Bronchial epithelial cell (primary cell): Measurements from ENCODE around the gene HUNK. TPM values are rescaled to one million over a fixed set of nuclear protein-coding genes. Genes with fewer than 3 reads are reported as not detected.
A peak's percentile ranks its signal among the peaks of the same experiment; 100 is the strongest.

Experiments used
- DNase-seq: peaks from one replicate; pipeline ENCODE4 v3.0.0-alpha.2; 2010; ENCODE audit warnings: low read depth
- FAIRE-seq: peaks from 2 replicates; lab custom pipeline; 2011; peaks lifted over from hg19 to GRCh38; lab: Jason Lieb, UNC
- H3K27me3 ChIP-seq: 2 replicates; pipeline ENCODE4 v1.5.1; 2011; ENCODE audit warnings: low read length; ENCODE audit not compliant: control insufficient read depth, insufficient read depth
- H3K36me3 ChIP-seq: 2 replicates; pipeline ENCODE4 v1.5.1; 2011; ENCODE audit warnings: low read length; ENCODE audit not compliant: control insufficient read depth, insufficient read depth
- H3K4me3 ChIP-seq: 2 replicates; pipeline ENCODE4 v1.5.1; 2011; ENCODE audit warnings: mild to moderate bottlenecking, low read depth, low read length, control low read depth
- total RNA-seq: library from RNA; depleted of rRNA; stranded (reverse); fragments of >200 nt; gene quantifications from 2 replicates; pipeline ENCODE4 v1.2.1, GENCODE V29; 2014
- TF ChIP-seq, protein P1 (sequence below): IDR thresholded peaks from 2 replicates; pipeline ENCODE4 v1.5.1; 2011; ENCODE audit warnings: mild to moderate bottlenecking, moderate library complexity, low read length, control low read depth, inconsistent platforms; ENCODE audit not compliant: insufficient read depth, severe bottlenecking

HUNK gene
- total RNA-seq, 1 donor from 2014 or later, result under 0.01 TPM

DNA sequence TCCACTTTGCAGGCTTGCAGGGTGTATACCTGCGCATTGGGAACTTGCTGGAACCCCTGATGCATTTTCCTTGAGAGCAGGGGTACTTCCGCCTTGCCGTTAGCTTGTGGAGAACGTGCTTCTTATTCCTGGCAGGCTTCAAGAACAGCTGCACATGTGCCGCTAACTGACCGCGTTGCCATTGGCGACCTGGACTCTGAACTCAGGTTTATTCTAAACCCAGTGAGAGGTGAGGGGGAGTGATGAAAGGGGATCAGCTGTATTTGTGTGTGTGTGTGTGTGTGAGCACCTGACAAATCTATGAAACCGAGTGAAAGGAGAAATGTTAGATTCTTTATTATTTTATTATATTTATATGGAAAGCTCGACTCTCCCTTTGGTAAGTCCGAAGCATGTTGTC lies 128.6 kb downstream of the HUNK start:
- Histone ChIP-seq H3K4me3 (no peak overlapping the region), H3K36me3 (no peaks in the 10 kb centered on the region), H3K27me3 (no peaks in the 10 kb centered on the region)
- no peak for DNase-seq
- TF ChIP-seq, protein P1, sequence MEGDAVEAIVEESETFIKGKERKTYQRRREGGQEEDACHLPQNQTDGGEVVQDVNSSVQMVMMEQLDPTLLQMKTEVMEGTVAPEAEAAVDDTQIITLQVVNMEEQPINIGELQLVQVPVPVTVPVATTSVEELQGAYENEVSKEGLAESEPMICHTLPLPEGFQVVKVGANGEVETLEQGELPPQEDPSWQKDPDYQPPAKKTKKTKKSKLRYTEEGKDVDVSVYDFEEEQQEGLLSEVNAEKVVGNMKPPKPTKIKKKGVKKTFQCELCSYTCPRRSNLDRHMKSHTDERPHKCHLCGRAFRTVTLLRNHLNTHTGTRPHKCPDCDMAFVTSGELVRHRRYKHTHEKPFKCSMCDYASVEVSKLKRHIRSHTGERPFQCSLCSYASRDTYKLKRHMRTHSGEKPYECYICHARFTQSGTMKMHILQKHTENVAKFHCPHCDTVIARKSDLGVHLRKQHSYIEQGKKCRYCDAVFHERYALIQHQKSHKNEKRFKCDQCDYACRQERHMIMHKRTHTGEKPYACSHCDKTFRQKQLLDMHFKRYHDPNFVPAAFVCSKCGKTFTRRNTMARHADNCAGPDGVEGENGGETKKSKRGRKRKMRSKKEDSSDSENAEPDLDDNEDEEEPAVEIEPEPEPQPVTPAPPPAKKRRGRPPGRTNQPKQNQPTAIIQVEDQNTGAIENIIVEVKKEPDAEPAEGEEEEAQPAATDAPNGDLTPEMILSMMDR, result no peak
- no peak for FAIRE-seq

DNA sequence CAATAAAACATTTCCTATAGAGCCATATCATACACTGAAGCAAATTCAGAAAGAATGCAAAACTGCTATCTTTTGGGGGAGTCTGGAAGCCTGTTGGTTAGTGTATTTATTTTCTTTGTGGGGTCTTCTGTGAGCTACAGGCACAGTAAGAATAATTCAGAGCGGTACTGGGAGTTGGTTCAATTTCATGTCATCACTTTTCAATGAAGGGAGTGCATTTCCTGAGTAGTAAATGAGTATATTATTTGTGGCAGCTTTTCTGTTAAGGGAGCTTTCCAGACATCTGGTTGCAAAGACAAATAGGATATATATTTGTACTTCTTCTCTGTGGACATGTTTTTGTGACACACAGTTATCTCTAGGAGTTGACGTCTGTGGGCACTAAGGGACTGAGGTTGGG lies 130.6 kb downstream of the HUNK start:
- H3K4me3 ChIP-seq, result no peak overlapping the region
- no peak for DNase-seq
- no peak for FAIRE-seq
- no peaks in the 10 kb centered on the region for H3K27me3 ChIP-seq
- H3K36me3 ChIP-seq, result no peaks in the 10 kb centered on the region
- TF ChIP-seq, protein P1, result no peak

DNA sequence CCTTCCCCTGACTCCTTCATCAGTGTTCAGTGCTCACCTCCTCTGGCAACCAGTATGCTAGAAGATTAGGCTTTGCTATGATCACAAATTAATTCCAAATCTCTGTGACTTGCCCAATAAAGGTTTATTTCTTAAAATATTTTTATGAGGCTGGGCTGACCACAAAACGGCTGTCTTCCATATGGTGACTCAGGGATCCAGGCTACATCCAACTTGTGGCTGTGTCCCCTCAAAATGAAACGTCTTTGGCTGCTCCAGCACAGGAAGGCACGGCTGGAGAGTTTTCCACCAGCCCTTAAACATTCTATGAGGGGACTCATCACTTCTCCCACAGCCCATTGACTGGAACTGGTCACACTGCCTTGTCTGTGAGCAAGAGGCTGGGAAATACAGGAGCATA lies 131.5 kb downstream of the HUNK start:
- no peak overlapping the region for H3K4me3 ChIP-seq
- H3K36me3 ChIP-seq, result no peaks in the 10 kb centered on the region
- DNase-seq (no peak), FAIRE-seq (no peak)
- TF ChIP-seq, protein P1, result no peak
- no peaks in the 10 kb centered on the region for H3K27me3 ChIP-seq

DNA sequence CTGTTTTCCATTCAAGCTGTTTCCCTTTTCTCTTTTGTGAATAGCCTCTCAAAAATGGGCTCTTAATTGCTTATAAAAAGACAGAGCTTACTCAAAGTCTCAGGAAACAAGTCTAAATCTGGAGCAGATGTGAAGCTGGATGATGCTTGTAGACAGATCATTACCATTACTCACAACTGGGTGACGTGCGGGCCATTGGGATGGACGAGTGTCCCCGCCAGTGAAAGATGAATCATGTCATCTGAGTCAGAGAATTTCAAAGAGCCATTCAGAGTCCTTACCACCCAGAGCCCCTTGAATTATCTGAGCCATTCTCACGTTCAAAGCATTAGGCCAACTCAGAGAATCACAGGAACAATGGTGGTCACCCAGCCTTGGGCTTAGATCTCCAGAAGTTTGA lies 134.6 kb downstream of the HUNK start:
- FAIRE-seq (no peak), DNase-seq (peak; percentile 20)
- Histone ChIP-seq H3K4me3 (no peak overlapping the region), H3K27me3 (no peaks in the 10 kb centered on the region), H3K36me3 (no peaks in the 10 kb centered on the region)
- TF ChIP-seq, protein P1, result no peak

DNA sequence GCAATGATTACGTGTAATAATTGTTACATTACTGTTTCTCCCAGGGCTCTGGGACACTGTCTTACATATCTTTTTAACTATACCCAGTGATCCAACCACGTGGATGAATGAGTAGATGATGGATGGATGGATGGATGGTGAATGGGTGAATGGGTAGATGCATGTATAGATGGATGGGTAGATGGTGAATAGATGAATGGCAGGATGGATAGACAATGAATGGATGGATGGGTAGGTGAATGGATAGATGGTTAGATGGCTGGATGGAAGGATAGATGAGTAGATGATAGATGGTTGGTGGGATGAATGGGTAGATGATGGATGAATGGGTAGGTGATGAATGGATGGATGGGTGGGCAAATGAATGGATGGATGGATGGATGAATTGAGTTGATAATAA lies 135.9 kb downstream of the HUNK start:
- H3K4me3 ChIP-seq, result no peak overlapping the region

DNA sequence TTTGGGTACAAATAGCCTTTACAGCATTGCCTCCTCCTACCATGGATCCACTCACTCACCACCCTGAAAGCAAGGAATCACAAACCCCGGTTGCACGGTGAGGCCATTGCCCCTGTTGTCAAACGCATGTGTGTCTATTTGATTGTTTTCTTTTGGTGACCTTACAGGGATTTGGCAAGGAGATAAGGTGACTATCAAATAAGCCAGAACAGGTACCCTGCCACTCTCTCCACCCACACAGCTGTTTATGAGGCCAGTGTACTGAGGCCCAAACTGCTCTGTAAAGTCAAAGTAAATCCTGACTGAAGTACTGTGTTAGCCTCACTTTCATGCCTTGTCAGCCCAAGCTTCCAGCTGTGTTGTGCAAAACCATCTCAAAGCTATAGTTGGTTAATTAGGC lies 136.4 kb downstream of the HUNK start:
- TF ChIP-seq, protein P1, result no peak
- DNase-seq (no peak), FAIRE-seq (no peak)
- Histone ChIP-seq H3K36me3 (no peaks in the 10 kb centered on the region), H3K4me3 (no peak overlapping the region), H3K27me3 (no peaks in the 10 kb centered on the region)

More for the DNA sequence above, 135.9 kb downstream of the HUNK start:
- no peaks in the 10 kb centered on the region for H3K27me3 ChIP-seq
- no peaks in the 10 kb centered on the region for H3K36me3 ChIP-seq
- DNase-seq (no peak), FAIRE-seq (no peak)
- TF ChIP-seq, protein P1, result no peak
